A673 (cell line): ENCODE data around the gene C14orf39. TPM values are rescaled to one million over a fixed set of nuclear protein-coding genes. Genes with fewer than 3 reads are reported as not detected.
"Not testable (repeated sequence)": the region's sequence is repeated elsewhere in the genome, so short reads cannot be mapped to it uniquely, and the experiment has no call there.

Experiments used
- BruUV-seq: library from RNA; stranded (reverse); fragments of 400-500 nt; replicated peaks from 2 replicates; lab custom pipeline; 2021; lab: Mats Ljungman, UMichigan
- CTCF ChIA-PET: fragments of 300-600 bp; sonication (Branson Sonifier 250); formaldehyde crosslinking; loops from one replicate; lab custom pipeline; 2022; ENCODE audit warnings: antibody characterized with exemption; lab: Charles Lee
- POLR2A ChIA-PET: fragments of 300-600 bp; sonication (Branson Sonifier 250); formaldehyde crosslinking; loops from one replicate; lab custom pipeline; 2022; ENCODE audit warnings: antibody characterized with exemption; ENCODE audit not compliant: low non-redundant PET; lab: Charles Lee
- DNase-seq: peaks from one replicate; pipeline ENCODE4 v3.0.0-alpha.2; 2015; ENCODE audit warnings: low spot score
- H3K27ac ChIP-seq: fragments of 200-600 bp; sonication (generic); 2 replicates; pipeline ENCODE4 v1.5.1; 2016; ENCODE audit warnings: mixed run types, low read depth, mild to moderate bottlenecking, mixed read lengths, antibody characterized with exemption, low read length; ENCODE audit not compliant: poor library complexity, severe bottlenecking
- H3K27me3 ChIP-seq: fragments of 200-600 bp; sonication (generic); replicated peaks from 2 replicates; pipeline ENCODE4 v1.6.1; 2017; ENCODE audit warnings: mixed run types, low read depth, mild to moderate bottlenecking, mixed read lengths, antibody characterized with exemption, low read length; ENCODE audit not compliant: insufficient read depth, poor library complexity
- H3K36me3 ChIP-seq: fragments of 200-600 bp; sonication (generic); 2 replicates; pipeline ENCODE4 v1.6.1; 2016; ENCODE audit warnings: mixed run types, mild to moderate bottlenecking, mixed read lengths, antibody characterized with exemption, low read length; ENCODE audit not compliant: insufficient read depth, poor library complexity, severe bottlenecking
- H3K4me1 ChIP-seq: fragments of 200-600 bp; sonication (generic); 2 replicates; pipeline ENCODE4 v1.6.1; 2017; ENCODE audit warnings: mixed run types, mild to moderate bottlenecking, mixed read lengths, antibody characterized with exemption, low read length; ENCODE audit not compliant: insufficient read depth, poor library complexity, severe bottlenecking
- H3K4me3 ChIP-seq: fragments of 200-600 bp; sonication (generic); 2 replicates; pipeline ENCODE4 v1.5.1; 2016; ENCODE audit warnings: low read depth, mixed run types, mild to moderate bottlenecking, mixed read lengths, low read length; ENCODE audit not compliant: poor library complexity, severe bottlenecking
- H3K9me3 ChIP-seq: fragments of 200-600 bp; sonication (generic); 2 replicates; pipeline ENCODE4 v1.6.1; 2016; ENCODE audit warnings: mixed run types, low read depth, mild to moderate bottlenecking, mixed read lengths, antibody characterized with exemption, low read length; ENCODE audit not compliant: poor library complexity, severe bottlenecking
- EZH2 ChIP-seq: fragments of 200-600 bp; sonication (generic); IDR thresholded peaks from 2 replicates; pipeline ENCODE4 v1.6.1; 2017; ENCODE audit warnings: borderline replicate concordance, low read depth, mild to moderate bottlenecking, mixed read lengths, antibody characterized with exemption, low read length; ENCODE audit not compliant: poor library complexity, severe bottlenecking
- intact Hi-C: fragments of 100-400 bp; cut with micrococcal nuclease; formaldehyde crosslinking; loops from one replicate; pipeline ENCODE4 v1.10.0; 2022; ENCODE audit not compliant: unreplicated experiment
- total RNA-seq: library from RNA; stranded (reverse); gene quantifications from 2 replicates; pipeline ENCODE4 v1.2.3, GENCODE V29; 2021
- TF ChIP-seq, protein P1 (sequence below): fragments of 300-800, 200-600 bp; sonication (generic); conservative IDR thresholded peaks from 2 replicates; pipeline ENCODE4 v1.5.1; 2017; ENCODE audit warnings: low read depth, mild to moderate bottlenecking, antibody characterized with exemption, low read length, moderate library complexity, mixed read lengths

C14orf39 gene
- total RNA-seq, 1 experiment from 2014 or later = 3.1 TPM

GRCh38 chr14:60485057-60485597 lies 736 bp downstream of the C14orf39 start:
- POLR2A ChIA-PET = no interaction called here

GRCh38 chr14:60482743-60483142 lies 3.1 kb downstream of the C14orf39 start:
- ChIA-PET POLR2A (no interaction called here), CTCF (no interaction called here)
- Histone ChIP-seq H3K4me1 (no peaks in the 10 kb centered on the region), H3K9me3 (peaks cover 5% of the 10 kb centered on the region), H3K27ac (no peak overlapping the region), H3K27me3 (peaks cover 24% of the 10 kb centered on the region), H3K4me3 (no peak overlapping the region), H3K36me3 (no peaks in the 10 kb centered on the region)
- BruUV-seq = no TSS peak
- intact Hi-C loops = no loop called here
- TF ChIP-seq, protein P1, sequence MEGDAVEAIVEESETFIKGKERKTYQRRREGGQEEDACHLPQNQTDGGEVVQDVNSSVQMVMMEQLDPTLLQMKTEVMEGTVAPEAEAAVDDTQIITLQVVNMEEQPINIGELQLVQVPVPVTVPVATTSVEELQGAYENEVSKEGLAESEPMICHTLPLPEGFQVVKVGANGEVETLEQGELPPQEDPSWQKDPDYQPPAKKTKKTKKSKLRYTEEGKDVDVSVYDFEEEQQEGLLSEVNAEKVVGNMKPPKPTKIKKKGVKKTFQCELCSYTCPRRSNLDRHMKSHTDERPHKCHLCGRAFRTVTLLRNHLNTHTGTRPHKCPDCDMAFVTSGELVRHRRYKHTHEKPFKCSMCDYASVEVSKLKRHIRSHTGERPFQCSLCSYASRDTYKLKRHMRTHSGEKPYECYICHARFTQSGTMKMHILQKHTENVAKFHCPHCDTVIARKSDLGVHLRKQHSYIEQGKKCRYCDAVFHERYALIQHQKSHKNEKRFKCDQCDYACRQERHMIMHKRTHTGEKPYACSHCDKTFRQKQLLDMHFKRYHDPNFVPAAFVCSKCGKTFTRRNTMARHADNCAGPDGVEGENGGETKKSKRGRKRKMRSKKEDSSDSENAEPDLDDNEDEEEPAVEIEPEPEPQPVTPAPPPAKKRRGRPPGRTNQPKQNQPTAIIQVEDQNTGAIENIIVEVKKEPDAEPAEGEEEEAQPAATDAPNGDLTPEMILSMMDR = no peak
- no peak for TF ChIP-seq EZH2
- no peak for DNase-seq

More at GRCh38 chr14:60485057-60485597, 736 bp downstream of the C14orf39 start:
- Histone ChIP-seq H3K4me1 (no peaks in the 10 kb centered on the region), H3K27me3 (peaks cover 24% of the 10 kb centered on the region), H3K36me3 (no peaks in the 10 kb centered on the region), H3K9me3 (peaks cover 5% of the 10 kb centered on the region), H3K27ac (peak overlapping the region; percentile 43), H3K4me3 (peak overlapping the region; percentile 54)
- intact Hi-C loops = loop anchor here (5.0 kb wide), 1 partner anchor 218 kb away; no protein-coding TSS in a partner anchor
- TF ChIP-seq EZH2 = no peak
- TF ChIP-seq, protein P1 = no peak
- CTCF ChIA-PET = interaction anchor here (0.6 kb wide), 1 partner anchor 768 kb away, joined by 4 read pairs; no protein-coding TSS in a partner anchor
- DNase-seq = peak; percentile 26
- TSS peak; percentile 58 for BruUV-seq

DNA sequence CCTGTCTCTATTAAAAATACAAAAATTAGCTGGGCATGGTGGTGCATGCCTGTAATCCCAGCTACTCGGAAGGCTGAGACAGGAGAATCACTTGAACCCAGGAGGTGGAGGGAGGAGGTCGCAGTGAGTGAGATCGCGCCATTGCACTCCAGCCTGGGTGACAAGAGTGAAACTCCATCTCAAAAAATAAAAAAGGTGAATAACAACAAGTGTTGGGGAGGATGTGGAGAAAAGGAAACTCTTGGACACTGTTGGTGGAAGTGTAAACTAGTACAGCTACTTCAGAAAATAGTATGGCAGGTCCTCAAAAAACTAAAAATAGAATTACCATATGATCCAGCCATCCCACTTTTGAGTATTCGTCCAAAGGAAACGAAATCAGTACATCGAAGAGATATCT lies 5.6 kb downstream of the C14orf39 start:
- POLR2A ChIA-PET, intact Hi-C loops, BruUV-seq, DNase-seq, H3K27ac ChIP-seq, H3K4me3 ChIP-seq, H3K4me1 ChIP-seq, H3K36me3 ChIP-seq, CTCF ChIA-PET: not testable (repeated sequence)
- Histone ChIP-seq H3K27me3 (peaks cover 13% of the 10 kb centered on the region), H3K9me3 (peaks cover 11% of the 10 kb centered on the region)

- TF ChIP-seq, protein P1 = no peak
- TF ChIP-seq EZH2 = no peak
- intact Hi-C loops = no loop called here
- H3K4me3 ChIP-seq = no peak overlapping the region
- no TSS peak for BruUV-seq
- ChIA-PET POLR2A (no interaction called here), CTCF (no interaction called here)
- H3K27ac ChIP-seq = no peak overlapping the region
- H3K4me1 ChIP-seq = no peaks in the 10 kb centered on the region
- no peaks in the 10 kb centered on the region for H3K36me3 ChIP-seq
- no peaks in the 10 kb centered on the region for H3K27me3 ChIP-seq
- no peaks in the 10 kb centered on the region for H3K9me3 ChIP-seq
- DNase-seq = no peak
Observed at GRCh38 chr14:60455875-60456274, 30.0 kb downstream of the C14orf39 start.
